Measurements from ENCODE around the gene CDS1.

Gene CDS1

GRCh38 chr4:84565951-84566350 is 17.0 kb upstream of the CDS1 start:
- TF ChIP-seq CTCF (IDR thresholded peaks at IDR 0.05; ENCODE audit: insufficient read depth, low read depth, low read length, missing control alignments), result no peak
- no peak overlapping the region for H3K4me3 ChIP-seq (ENCODE audit: low read depth, low read length)
- DNase-seq (ENCODE audit: low read depth), result no peak

GRCh38 chr4:84568496-84568895 is 14.4 kb upstream of the CDS1 start:
- no peak overlapping the region for H3K4me3 ChIP-seq (ENCODE audit: low read depth, low read length)
- no peak for DNase-seq (ENCODE audit: low read depth)
- TF ChIP-seq CTCF (IDR thresholded peaks at IDR 0.05; ENCODE audit: insufficient read depth, low read depth, low read length, missing control alignments), result no peak

- H3K4me3 ChIP-seq (ENCODE audit: low read depth, low read length), result no peak overlapping the region
- DNase-seq (ENCODE audit: low read depth), result no peak
- TF ChIP-seq CTCF (IDR thresholded peaks at IDR 0.05; ENCODE audit: insufficient read depth, low read depth, low read length, missing control alignments), result no peak
Observed at GRCh38 chr4:84569009-84569408, 13.9 kb upstream of the CDS1 start.

- no peak overlapping the region for H3K4me3 ChIP-seq (ENCODE audit: low read depth, low read length)
- TF ChIP-seq CTCF (IDR thresholded peaks at IDR 0.05; ENCODE audit: insufficient read depth, low read depth, low read length, missing control alignments), result no peak
- no peak for DNase-seq (ENCODE audit: low read depth)
Observed at GRCh38 chr4:84573385-84574068, 9.4 kb upstream of the CDS1 start.

- no peak overlapping the region for H3K4me3 ChIP-seq (ENCODE audit: low read depth, low read length)
- no peak for TF ChIP-seq CTCF (IDR thresholded peaks at IDR 0.05; ENCODE audit: insufficient read depth, low read depth, low read length, missing control alignments)
- no peak for DNase-seq (ENCODE audit: low read depth)
Observed at GRCh38 chr4:84574069-84574720, 8.7 kb upstream of the CDS1 start.

- TF ChIP-seq CTCF (IDR thresholded peaks at IDR 0.05; ENCODE audit: insufficient read depth, low read depth, low read length, missing control alignments), result peak; percentile 40
- no peak overlapping the region for H3K4me3 ChIP-seq (ENCODE audit: low read depth, low read length)
- DNase-seq (ENCODE audit: low read depth), result peak; percentile 41
Observed at GRCh38 chr4:84578540-84579402, 4.2 kb upstream of the CDS1 start.

All from GM12865 (cell line).